ENCODE measurements around the gene LDAH.
A peak's percentile ranks its signal among the peaks of the same experiment; 100 is the strongest.

LDAH gene

GRCh38 chr2:20781656-20782265, 41.1 kb downstream of the LDAH start:
- DNase-seq (ENCODE audit: low spot score) = peak; percentile 45

- no peak for DNase-seq (ENCODE audit: low spot score)
These were observed 51.6 kb downstream of the LDAH start for GRCh38 chr2:20771299-20771698.

GRCh38 chr2:20766798-20767644, 55.9 kb downstream of the LDAH start:
- no peak for DNase-seq (ENCODE audit: low spot score)

GRCh38 chr2:20766213-20766612, 56.7 kb downstream of the LDAH start:
- no peak for DNase-seq (ENCODE audit: low spot score)

GRCh38 chr2:20762945-20763683, 59.8 kb downstream of the LDAH start:
- DNase-seq (ENCODE audit: low spot score) = no peak

- DNase-seq (ENCODE audit: low spot score) = no peak
These were observed 63.4 kb downstream of the LDAH start for GRCh38 chr2:20759487-20759886.

- DNase-seq (ENCODE audit: low spot score) = no peak
These were observed 63.9 kb downstream of the LDAH start for GRCh38 chr2:20758997-20759396.

- DNase-seq (ENCODE audit: low spot score) = no peak
These were observed 65.4 kb downstream of the LDAH start for GRCh38 chr2:20757405-20758090.

- DNase-seq (ENCODE audit: low spot score) = no peak
These were observed 67.6 kb downstream of the LDAH start for GRCh38 chr2:20755132-20755800.

GRCh38 chr2:20752293-20752692, 70.6 kb downstream of the LDAH start:
- no peak for DNase-seq (ENCODE audit: low spot score)

GRCh38 chr2:20747317-20747716, 75.6 kb downstream of the LDAH start:
- no peak for DNase-seq (ENCODE audit: low spot score)

- DNase-seq (ENCODE audit: low spot score) = no peak
These were observed 76.9 kb downstream of the LDAH start for GRCh38 chr2:20745924-20746555.

- no peak for DNase-seq (ENCODE audit: low spot score)
These were observed 78.2 kb downstream of the LDAH start for GRCh38 chr2:20744366-20745335.

- DNase-seq (ENCODE audit: low spot score) = no peak
These were observed 84.1 kb downstream of the LDAH start for GRCh38 chr2:20738772-20739171.

- DNase-seq (ENCODE audit: low spot score) = no peak
These were observed 85.4 kb downstream of the LDAH start for GRCh38 chr2:20737505-20737904.

GRCh38 chr2:20728114-20728758, 94.7 kb downstream of the LDAH start:
- DNase-seq (ENCODE audit: low spot score) = no peak

GRCh38 chr2:20726913-20727312, 96.0 kb downstream of the LDAH start:
- no peak for DNase-seq (ENCODE audit: low spot score)

- DNase-seq (ENCODE audit: low spot score) = no peak
These were observed 97.1 kb downstream of the LDAH start for GRCh38 chr2:20725782-20726181.

GRCh38 chr2:20724500-20725053, 98.3 kb downstream of the LDAH start:
- DNase-seq (ENCODE audit: low spot score) = no peak
